ENCODE data around the gene ANO10.

DNA sequence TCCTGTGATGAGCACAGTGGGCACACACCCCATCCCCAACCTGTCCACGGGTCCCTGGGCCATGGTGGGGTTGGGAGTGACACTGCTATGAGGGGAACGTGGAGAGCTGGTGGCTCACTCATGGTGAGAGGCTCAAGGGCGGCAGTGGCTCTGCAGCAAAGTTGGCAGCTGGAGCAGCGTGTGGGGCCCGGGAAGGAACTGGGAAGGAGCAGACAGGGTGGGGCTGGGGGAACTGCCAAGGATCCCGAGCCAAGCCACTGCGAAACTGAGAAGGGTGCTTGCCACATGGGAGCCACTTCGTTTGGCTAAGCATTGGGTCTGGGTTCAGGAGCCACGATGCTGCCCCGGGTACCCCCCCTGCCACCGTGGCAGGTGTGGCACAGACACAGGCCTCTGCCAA, 255.3 kb downstream of the ANO10 start:
- TF ChIP-seq EZH2phosphoT487 (IDR thresholded peaks at IDR 0.05; ENCODE audit: borderline replicate concordance, low read length) (no peak), EZH2 (IDR thresholded peaks at IDR 0.05; ENCODE audit: low read length, unreplicated experiment) (no peak)
- TF ChIP-seq, protein P1, sequence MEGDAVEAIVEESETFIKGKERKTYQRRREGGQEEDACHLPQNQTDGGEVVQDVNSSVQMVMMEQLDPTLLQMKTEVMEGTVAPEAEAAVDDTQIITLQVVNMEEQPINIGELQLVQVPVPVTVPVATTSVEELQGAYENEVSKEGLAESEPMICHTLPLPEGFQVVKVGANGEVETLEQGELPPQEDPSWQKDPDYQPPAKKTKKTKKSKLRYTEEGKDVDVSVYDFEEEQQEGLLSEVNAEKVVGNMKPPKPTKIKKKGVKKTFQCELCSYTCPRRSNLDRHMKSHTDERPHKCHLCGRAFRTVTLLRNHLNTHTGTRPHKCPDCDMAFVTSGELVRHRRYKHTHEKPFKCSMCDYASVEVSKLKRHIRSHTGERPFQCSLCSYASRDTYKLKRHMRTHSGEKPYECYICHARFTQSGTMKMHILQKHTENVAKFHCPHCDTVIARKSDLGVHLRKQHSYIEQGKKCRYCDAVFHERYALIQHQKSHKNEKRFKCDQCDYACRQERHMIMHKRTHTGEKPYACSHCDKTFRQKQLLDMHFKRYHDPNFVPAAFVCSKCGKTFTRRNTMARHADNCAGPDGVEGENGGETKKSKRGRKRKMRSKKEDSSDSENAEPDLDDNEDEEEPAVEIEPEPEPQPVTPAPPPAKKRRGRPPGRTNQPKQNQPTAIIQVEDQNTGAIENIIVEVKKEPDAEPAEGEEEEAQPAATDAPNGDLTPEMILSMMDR (conservative IDR thresholded peaks at IDR 0.05; ENCODE audit: low read depth, low read length), result no peak
